ENCODE results near the gene LSP1. TPM values are rescaled to one million over a fixed set of nuclear protein-coding genes. Genes with fewer than 3 reads are reported as not detected.

Gene LSP1
- total and polyA plus RNA-seq, 2 of the 13 experiments (the other 11 are each of a cell fraction or from before 2014, with no cell fraction given), result 0.59 to 1.00 TPM

DNA sequence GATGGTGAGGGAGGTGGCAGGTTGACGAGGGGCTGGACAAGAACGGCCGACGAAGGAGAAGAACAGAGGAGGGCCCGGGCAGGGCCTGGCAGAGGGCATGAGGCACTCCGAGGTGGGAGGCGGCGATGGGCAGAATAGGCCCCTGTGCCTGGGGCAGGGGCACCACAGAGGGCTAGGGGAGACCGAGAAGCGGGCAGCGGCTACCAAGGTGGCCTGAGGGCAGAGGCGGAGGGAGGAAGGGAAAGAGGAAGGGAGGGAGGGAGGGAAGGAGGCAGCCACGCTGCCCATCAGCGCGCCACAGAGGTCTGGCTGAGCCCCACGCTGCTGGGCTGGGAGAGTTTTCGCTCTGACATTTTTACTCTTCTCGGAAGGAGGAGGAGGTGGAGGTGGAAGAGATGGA, 11.3 kb downstream of the LSP1 start (continued):
- TF ChIP-seq, protein P1, sequence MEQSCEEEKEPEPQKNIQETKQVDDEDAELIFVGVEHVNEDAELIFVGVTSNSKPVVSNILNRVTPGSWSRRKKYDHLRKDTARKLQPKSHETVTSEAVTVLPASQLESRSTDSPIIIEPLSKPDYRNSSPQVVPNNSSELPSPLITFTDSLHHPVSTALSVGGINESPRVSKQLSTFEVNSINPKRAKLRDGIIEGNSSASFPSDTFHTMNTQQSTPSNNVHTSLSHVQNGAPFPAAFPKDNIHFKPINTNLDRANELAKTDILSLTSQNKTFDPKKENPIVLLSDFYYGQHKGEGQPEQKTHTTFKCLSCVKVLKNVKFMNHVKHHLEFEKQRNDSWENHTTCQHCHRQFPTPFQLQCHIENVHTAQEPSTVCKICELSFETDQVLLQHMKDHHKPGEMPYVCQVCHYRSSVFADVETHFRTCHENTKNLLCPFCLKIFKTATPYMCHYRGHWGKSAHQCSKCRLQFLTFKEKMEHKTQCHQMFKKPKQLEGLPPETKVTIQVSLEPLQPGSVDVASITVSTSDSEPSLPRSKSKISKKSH (CRISPR knock-in tag; IDR thresholded peaks at IDR 0.05; ENCODE audit: borderline replicate concordance), result no peak
- no peak for TF ChIP-seq IKZF1 (IDR thresholded peaks at IDR 0.05)

DNA sequence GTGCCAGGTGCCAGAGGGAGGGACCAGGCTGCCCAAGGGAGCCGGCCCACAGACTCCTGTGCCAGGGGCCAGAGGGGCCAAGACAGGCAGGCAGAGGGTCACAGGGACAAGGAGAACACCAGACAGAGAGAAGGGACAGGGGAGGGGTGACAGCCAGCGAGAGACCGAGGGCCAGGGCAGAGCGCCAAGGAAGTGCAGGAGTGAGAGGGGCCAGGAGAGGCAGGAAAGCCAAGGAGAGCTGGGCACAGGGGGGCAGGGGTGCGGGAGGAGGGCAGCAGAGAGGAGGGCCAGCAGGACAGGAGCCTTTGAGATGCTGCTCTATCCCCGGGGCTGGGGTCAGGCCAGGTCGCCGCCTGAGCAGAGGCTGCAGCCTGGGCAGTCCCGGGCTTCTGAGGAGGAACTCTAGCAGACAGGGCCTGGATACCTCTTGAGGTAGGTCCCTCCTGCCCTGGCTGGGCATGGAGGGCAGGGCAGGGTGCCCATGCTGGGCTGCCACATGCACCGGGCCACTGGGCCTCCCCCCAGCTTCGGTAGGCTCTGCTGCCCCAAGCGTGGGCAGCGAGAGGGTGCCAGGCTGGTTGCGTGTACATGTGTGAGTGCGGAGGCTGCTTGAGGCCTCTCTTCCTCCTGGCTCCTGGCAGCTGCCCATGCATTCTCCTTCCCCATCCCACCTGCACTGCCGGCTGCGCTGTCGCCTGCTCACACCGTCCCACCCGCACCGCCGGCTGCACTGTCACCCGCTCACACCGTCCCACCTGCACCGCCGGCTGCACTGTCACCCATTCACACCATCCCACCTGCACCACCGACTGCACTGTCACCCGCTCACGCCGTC, 12.2 kb downstream of the LSP1 start:
- intact Hi-C loops (cut with micrococcal nuclease; ENCODE audit: unreplicated experiment) (no loop called here), in situ Hi-C loops (cut with HindIII; ENCODE audit: extremely low pct_ligation_motif_present, low pct_unique_long_range_greater_than_20kb) (no loop called here)
- ATAC-seq (no peak), FAIRE-seq (no peak), DNase-seq (ENCODE audit: low spot score) (no peak)
- Histone ChIP-seq H3K27ac (ENCODE audit: extremely low read length, insufficient read depth, low read length) (no peak overlapping the region), H3K36me3 (replicated peaks in 1 of 2; ENCODE audit: control insufficient read depth in 1 of 2, insufficient read depth in 2 of 2, low read length in 2 of 2) (no peaks in the 10 kb centered on the region), H3K9me3 (ENCODE audit: low read length) (no peaks in the 10 kb centered on the region), H3K4me2 (ENCODE audit: low read depth, low read length) (no peak overlapping the region), H3K9ac (ENCODE audit: insufficient read depth, low read depth, low read length) (no peak overlapping the region), H4K20me1 (ENCODE audit: insufficient read depth, low read length) (no peaks in the 10 kb centered on the region), H2AFZ (ENCODE audit: low read length) (no peak overlapping the region), H3K4me3 (replicated peaks in 1 of 3; ENCODE audit: insufficient read depth in 1 of 3, low read depth in 2 of 3, low read length in 3 of 3) (no peak overlapping the region), H3K79me2 (ENCODE audit: insufficient read depth, low read length) (no peaks in the 10 kb centered on the region), H3K27me3 (ENCODE audit: control insufficient read depth in 1 of 2, insufficient read depth in 2 of 2, low read length in 2 of 2) (peaks cover 25 to 70% of the 10 kb centered on the region in 2 experiments), H3K4me1 (ENCODE audit: insufficient read depth, low read length) (no peaks in the 10 kb centered on the region)
- BruUV-seq (replicated peaks), result no TSS peak
- ChIA-PET CTCF (ENCODE audit: low intra/inter-chr PET ratio, low total read pairs) (no interaction called here), POLR2A (no interaction called here)
- no peak for TF ChIP-seq ZNF205 (CRISPR knock-in tag; IDR thresholded peaks at IDR 0.05)
- no peak for TF ChIP-seq ZC3H4 (CRISPR knock-in tag; IDR thresholded peaks at IDR 0.05; ENCODE audit: borderline replicate concordance)
- no peak for TF ChIP-seq ZSCAN20 (CRISPR knock-in tag; IDR thresholded peaks at IDR 0.05; ENCODE audit: borderline replicate concordance)
- no peak for TF ChIP-seq KDM5B (CRISPR knock-in tag; IDR thresholded peaks at IDR 0.05; ENCODE audit: borderline replicate concordance)
- no peak for TF ChIP-seq HES4 (CRISPR knock-in tag; IDR thresholded peaks at IDR 0.05; ENCODE audit: borderline replicate concordance)
- TF ChIP-seq ZNF230 (CRISPR knock-in tag; IDR thresholded peaks at IDR 0.05), result no peak
- no peak for TF ChIP-seq NR1H2 (CRISPR knock-in tag; IDR thresholded peaks at IDR 0.05; ENCODE audit: borderline replicate concordance, low read depth)
- TF ChIP-seq CC2D1A (CRISPR knock-in tag; IDR thresholded peaks at IDR 0.05), result no peak
- TF ChIP-seq ZNF747 (CRISPR knock-in tag; IDR thresholded peaks at IDR 0.05; ENCODE audit: borderline replicate concordance), result no peak
- TF ChIP-seq, protein P2, sequence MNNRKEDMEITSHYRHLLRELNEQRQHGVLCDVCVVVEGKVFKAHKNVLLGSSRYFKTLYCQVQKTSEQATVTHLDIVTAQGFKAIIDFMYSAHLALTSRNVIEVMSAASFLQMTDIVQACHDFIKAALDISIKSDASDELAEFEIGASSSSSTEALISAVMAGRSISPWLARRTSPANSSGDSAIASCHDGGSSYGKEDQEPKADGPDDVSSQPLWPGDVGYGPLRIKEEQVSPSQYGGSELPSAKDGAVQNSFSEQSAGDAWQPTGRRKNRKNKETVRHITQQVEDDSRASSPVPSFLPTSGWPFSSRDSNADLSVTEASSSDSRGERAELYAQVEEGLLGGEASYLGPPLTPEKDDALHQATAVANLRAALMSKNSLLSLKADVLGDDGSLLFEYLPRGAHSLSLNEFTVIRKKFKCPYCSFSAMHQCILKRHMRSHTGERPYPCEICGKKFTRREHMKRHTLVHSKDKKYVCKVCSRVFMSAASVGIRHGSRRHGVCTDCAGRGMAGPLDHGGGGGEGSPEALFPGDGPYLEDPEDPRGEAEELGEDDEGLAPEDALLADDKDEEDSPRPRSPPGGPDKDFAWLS (CRISPR knock-in tag; IDR thresholded peaks at IDR 0.05; ENCODE audit: borderline replicate concordance), result no peak
- 57% methylated on average over 19 of the region's 30 CpGs for WGBS (ENCODE audit: low lambda C conversion rate)

Data from HepG2 (cell line).